Inflammatory macrophage treated with lipopolysaccharide for 4 hours (primary cell): ENCODE data around the gene KCMF1.

Experiments
- DNase-seq: peaks from one replicate; pipeline ENCODE4 v3.0.0-alpha.2; 2020

KCMF1 gene

DNA sequence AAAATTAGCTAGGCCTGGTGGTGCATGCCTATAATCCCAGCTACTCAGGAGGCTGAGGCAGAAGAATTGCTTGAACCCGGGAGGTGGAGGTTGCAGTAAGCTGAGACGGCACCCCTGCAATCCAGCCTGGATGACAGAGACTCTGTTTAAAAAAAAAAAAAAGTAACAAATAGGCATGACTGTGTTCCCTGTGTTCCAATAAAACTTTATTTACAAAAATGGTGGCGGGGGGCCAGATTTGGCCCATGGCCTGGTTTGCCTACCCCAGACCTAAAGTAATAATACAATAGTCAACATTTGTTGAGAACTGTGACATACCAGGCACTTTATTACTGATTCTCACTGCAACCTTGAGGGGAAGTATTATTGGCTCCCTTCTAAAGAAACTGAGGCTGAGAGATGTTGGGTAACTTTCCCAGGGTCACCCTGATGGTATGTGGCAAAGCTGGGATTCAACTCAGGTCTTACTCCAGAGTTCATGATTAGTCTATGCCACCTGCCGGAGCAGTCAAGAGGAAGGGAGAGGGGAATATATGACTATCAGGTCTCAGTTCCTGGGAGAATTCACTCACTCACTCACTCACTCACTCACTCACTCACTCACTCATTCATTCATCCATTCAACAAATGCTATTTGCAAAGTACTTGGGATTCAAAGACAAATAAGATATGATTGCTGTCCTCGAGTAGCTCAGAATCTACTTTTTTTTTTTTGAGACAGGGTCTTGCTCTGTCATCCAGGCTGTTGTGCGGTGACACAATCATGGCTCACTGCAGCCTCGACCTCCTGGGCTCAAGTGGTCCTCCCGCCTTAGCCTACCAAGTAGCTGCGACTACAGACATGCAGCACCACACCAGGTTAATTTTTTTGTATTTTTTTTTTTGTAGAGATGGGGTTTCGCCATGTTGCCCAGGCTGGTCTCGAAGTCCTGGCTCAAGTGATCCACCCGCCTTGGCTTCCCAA is 14.3 kb upstream of the KCMF1 start:
- no peak for DNase-seq

DNA sequence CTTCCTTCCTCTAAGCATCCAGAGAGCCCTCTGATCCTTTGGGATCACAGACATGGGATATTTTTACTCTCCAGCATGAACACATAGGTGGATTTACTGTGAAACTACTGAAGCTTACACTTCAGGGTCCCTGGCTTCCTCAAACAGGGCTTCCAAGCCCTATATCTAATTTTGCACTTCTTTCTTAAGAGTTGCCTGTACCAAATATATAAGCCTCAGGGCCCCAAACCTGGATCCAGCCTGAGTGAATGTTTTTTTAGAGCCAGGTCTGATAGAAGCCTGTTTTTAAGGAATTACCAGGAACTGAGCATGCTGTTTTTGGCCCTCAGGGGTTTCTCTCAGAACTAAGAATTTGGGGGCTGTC is 13.2 kb upstream of the KCMF1 start:
- DNase-seq = no peak

DNA sequence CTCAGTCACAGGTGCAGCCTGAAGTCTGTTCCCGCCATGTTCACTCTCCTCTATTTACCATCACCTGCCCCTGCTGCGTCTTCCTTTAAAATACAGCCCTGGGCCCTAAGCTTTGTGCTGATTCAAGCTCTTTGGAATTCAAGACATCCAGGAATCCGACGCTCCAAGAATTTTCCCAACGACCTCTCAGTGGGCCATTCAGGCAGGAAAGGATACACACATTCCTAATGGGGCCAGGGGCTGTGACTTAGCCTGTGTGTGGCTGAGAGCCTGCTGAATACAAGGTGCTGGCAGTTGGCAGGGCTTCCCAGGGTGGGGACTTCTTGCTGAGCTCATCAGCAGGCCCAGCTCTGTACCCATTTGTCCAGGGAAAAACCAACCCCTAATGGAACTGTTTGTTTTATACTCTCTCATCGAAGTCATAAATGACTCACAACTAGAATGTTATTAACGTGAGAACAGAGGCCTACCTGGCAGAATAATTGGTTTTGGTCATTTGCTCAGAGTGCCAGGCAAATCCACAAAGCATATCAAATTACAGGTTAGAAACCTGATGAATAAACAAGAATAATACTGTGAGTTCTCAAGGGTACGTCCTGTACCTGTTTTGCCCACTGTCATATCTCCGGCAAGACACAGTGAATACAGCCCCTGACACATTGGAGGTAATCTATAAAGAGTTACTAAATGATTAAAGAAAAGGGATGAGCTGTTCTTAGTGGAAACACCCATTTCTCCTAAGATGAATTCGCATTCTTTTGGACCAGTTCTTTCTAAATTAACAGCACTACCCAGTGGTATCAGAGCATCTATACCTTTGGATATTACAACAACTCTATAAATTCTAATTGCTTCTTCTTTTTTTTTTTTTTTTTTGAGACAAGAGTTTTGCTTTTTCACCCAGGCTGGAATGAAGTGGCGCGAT is 12.6 kb upstream of the KCMF1 start:
- DNase-seq = no peak

DNA sequence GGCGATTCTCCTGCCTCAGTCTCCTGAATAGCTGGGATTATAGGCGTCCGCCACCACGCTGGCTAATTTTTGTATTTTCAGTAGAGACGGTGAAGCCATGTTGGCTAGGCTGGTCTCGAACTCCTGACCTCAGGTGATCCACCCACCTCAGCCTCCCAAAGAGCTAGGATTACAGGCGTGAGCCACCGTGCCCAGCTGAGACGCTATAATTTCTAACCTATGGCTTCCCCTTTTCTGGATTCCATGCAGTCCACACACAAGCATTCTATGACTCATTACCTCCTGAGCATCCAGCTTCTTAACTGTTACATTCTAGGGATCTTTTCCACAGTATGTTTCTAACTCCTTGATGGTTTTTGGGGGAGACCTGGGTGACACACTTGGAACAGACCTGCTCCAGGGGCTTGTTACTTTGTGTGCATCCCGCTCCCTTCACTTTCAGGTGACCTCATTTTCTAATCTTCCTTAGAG is 11.8 kb upstream of the KCMF1 start:
- DNase-seq = peak; percentile 69

DNA sequence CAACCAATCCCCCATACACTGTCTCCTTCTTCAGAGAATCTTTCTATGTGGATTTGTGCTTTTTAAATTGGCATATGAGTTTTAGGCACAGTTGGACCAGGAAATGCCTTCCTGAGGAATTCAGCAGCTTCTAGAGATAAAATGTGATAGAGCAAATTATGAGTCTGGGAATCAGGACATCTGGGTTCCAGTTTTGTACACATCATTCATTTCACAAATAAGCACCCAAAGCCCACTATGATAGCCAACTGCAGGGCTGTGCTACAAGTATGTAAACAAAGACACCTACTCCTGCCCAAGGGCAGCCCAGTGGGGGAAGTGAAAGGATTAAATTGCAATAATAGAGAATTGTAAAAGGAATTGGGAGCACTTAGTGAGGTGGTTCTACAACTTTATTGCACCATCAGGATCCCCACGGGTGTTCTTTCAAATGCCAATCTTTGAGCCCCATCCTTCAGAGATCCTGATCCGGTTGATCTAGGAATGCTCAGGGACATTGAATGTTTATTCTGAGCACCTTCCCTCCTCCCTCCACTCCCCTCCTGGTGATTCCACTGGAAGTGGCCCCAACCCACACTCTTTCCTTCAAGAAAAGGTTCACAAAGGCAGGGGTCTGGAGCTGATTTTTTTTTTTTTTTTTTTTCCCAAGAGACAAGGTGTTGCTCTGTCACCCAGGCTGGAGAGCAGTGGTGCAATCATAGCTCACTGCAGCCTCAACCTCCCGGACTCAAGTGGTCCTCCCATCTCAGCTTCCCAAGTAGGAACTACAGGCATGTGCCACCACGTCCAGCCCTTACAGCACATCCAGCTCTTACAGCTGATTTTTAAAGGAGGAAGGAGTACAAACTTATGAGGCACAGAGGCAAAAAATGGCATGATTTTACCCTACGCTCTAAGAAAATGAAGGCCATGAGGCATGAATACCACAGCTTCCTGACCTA is 11.1 kb upstream of the KCMF1 start:
- DNase-seq = peak; percentile 46

DNA sequence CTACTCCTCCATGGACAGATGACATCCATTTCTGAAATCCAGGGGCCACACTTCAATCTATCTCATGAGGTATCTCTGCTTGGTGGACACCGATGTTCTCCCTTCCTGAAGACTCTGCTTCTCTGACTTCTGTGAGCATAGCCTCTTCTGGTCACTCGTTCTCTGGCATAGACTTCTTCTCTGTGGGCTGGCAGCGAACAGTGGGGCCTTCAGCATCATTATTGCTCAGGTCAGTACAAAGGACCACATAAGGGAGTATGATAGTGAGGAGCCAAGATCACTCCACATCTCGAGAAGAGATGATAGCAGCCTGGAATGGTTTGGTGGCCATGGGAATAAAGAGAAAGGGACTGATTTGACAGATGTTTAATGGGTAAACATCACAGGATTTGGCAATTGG is 8.0 kb upstream of the KCMF1 start:
- no peak for DNase-seq

DNA sequence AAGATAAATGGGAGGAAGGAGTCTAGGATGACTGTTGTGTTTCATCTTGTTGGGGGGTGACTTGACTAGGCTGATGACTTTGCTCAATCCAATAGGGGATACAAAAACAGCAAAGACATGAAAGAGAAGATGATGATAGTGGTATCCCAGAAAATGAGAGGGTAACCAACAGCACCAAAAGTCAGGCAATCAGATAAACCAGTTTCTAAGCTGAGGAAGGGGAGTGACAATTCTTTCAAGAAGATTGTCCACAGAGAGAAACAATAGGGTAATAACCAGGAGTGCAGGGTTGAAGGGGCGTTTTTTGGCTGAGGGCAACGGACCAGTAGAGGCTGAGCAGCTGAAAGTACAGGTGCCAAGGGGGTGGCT is 7.7 kb upstream of the KCMF1 start:
- no peak for DNase-seq

DNA sequence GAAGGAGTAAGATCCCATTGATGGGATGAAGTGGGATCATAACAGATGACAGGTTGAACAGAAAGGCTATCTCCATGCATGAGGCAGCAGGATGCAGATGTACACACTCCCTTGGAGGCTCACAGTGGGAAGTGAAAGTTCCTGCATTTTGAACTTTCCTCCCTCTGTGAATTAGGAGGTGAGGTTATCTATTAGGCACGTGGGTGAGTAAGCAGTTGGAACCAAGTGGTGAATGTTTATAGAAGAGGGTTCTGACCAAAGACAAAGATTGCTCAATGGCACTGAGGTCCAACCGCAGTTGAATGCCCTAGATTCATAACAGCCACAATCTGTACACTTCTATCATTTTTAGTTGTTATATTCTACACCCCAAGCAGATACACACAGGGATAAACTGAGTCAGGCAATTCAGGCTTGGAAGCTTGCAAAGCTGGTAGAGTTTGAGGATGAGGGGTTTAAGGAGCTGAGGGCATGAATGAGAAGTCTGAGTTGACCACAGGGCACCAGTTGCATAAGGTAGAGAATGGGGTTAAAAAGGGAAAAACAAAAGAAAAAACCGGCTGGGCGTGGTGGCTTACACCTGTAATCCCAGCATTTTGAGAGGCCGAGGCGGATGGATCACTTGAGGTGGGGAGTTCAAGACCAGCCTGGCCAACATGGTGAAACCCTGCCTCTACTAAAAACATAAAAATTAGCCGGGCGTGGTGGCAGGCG is 7.1 kb upstream of the KCMF1 start:
- peak; percentile 77 for DNase-seq

DNA sequence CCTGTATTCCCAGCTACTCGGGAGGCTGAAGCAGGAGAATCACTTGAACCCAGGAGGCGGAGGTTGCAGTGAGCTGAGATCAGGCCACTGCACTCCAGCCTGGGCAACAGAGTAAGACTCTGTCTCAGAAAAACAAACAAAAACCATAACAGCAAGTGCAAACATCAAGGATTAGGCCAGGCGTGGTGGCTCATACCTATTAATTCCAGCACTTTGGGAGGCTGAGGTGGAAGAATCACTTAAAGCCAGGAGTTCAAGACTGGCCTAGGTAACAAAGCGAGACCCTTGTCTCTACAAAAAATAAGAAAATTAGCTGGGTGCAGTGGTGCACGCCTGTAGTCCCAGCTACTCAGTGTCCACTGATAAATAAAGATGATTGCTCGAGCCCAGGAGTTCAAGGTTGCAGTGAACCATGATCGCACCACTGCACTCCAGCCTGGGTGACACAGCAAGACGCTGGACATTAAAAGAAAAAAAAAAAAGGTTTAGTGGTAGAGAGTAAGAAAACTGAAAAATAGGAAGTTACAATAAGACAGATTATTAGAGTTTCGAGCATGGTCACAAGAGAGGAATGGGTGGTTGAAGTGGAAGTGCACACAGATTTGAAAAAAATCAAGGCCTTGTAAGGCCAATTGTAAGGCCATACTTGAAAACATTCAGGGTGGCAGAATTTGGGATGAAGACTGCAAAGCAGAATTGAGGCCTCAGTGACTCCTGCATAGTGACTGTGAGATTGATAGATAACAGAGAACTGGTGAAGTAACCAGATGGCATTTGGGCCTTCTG is 6.4 kb upstream of the KCMF1 start:
- peak; percentile 75 for DNase-seq

DNA sequence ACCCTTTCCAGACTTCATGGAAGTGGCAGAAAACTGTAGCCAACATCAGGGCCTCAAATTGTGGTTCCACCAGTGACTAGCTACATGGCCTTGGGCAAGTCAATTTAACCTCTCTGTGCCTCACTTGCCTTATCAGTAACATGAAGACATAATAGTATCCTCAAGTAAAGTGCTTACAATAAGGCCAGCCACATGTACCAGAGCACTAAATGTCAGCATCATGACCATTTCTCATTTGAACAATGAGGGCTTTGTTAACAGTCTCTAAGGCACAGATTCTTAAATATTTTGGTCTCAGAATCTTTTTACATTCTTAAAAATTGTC is 5.8 kb upstream of the KCMF1 start:
- DNase-seq = no peak

DNA sequence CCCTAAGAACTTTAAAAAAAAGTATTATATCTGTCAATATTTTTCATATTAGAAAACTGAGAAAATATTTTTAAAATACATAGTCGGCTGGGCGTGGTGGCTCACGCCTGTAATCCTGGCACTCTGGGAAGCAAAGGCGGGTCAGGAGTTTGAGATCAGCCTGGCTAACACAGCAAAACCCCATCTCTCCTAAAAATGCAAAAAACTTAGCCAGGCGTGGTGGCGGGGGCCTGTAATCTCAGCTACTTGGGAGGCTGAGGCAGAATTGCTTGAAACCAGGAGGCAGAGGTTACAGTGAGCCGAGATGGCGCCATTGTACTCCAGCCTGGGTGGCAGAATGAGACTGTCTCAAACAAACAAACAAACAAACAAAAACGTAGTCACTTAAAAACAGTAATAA is 5.1 kb upstream of the KCMF1 start:
- DNase-seq = no peak

DNA sequence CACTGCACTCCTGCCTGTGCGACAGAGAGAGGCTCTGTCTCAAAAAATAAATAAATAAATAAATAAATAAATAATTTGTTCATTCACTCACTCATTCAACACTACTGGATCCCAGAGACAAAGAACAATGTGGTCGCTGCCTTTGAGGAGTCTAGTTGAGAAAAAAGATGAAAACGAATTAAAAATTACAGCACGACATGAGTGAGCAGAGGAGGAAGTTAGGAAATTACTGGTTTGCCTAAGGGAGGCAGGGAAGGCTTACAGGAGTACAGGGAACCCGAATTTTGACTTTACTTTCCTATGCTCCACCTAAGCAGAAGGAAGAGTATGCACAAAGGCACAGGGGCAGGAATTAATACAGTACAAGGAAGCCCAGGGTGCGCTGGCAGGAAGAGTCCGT is 4.2 kb upstream of the KCMF1 start:
- DNase-seq = peak; percentile 43

DNA sequence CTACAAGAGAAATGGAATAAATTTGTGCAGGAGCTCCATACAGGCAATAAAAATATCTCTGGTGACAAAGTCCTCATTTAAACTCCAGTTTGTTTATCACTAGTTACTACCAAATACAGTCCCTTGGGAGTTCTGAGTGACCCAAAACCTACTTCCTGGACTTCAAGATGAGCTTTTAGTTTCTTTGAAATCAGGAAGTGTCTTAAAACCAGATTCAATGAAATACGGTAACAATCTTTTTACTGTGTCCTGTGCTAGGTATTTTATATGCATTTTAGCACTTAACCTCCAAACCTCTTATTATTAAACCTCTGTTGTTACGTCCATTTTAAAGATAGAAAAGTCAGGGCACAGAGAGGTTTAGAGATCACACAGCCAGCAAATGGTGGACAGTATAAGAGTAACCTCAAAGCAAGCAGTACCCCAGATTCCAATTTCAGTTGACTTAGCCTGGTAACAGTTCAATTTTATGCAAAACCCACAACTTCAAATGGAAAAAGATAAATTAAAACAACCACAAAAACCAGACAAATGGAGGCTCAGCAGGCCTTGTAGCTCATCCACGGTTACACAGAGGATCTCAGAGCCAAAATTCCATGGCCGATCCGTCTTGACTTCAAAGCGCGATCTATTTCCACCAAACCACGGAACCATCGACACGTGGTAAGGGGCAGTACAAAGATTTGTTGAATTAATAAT is 1.3 kb upstream of the KCMF1 start:
- peak; percentile 64 for DNase-seq

DNA sequence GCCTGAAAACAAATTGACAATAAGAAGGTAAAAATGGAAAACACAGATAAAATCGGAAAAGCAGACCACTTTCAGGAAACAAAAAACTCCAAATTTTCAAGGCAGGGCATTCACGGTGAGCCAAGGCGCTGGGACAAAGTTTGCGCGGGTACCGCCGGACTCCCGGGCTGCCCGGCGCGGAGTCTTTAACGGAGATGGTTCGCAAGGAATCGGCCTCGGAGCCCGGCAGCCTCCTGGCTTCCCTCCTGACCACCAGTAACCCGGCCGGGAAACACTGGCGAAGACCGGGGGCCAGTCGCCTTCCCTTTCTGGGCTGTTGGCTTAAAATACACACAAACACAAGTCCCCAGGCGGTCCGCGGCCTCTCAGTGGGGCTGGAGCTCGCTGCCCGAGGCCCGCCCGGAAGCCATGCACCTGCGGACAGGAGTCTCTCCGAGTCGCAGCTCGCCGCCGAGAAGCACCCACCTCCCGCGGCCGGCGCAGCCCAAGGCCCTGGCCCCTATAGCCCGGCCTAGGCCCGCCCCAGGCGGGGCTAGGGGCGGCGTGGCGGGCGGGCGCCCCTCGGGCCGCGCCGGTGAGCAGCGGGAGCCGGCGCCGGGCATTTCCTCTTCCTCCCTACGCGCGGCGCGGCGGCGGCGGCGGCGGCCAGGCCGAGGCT is 622 bp upstream of the KCMF1 start:
- DNase-seq = peak; percentile 68

DNA sequence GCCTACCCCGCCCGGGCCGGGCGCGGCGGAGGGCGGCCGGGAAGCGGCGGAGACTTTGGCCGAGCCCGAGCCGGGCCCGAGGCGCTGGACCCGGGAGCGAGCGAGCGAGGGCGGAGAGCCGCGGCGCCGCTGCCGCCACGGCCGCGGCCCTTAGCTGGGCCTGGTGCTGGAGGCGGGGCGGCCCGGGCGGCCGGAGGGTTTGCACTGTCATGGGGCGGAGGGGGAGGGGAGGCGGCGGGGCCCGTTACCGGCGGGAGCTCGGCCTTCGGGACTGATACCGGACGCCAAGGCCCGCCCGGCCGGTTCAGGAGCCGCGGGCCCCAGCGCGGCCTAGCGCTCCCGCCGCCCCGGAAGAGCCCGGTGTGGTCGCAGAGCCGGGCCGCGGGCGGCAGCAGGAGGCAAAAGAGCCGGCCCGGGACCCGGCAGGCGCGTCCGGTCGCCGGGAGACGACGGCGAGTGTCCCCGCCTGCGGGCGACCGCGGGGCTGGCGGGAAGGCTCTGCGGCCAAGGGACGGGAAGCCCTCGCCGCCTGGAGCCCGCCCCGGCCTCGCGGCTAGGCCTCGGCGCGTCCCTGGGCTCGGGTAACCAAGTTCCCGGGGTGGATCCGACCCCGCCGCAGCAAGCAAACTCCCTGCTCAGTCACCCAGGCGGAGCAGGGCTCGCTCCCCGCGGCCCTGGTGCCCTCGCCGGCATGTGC is 697 bp downstream of the KCMF1 start:
- DNase-seq = peak; percentile 54

DNA sequence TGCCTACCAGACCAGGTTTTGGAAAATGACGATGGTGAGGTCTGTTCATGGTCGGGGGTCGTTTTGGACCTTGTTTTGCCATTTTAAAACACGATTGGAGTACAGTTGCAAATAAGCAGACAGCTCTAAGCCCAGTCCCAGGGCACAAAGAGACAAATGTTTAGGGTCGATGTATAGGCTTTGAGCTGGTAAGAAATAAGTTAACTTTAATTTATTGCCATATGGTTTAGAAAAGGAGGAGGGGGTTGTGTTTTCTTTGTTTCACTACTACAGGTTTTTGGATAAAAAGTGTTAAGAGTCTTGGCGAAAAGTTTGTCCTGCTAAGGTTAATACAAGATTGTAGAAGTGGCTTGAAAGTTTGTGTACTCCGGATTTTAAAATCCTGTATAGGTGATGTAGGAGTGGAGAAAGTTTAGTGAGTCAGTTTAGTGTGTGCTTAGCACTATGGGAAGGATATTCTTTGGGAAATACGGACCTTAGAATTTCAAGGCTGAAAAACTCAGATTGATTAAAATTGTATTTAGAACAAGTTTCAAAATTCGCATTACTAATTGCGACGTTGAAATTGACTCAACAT is 1.3 kb downstream of the KCMF1 start:
- no peak for DNase-seq

DNA sequence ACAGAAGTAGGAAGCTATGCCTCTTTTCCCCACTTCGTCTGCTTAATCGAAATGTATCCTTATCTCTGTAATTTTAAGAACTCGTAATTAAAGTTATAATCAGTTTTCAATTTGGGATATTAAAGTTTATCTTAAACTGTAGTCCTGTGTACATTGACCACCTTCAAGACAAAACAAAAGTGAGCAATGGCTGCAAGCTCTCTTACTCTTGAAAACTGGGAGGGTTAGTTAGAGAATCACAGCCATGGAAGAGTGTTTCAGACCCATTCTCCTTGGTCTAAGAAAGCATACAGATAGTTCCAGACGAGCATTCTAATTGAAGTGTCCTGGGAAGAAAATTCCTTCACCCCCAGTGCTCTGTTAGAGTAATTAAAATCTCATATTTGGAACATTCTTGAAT is 2.0 kb downstream of the KCMF1 start:
- no peak for DNase-seq

DNA sequence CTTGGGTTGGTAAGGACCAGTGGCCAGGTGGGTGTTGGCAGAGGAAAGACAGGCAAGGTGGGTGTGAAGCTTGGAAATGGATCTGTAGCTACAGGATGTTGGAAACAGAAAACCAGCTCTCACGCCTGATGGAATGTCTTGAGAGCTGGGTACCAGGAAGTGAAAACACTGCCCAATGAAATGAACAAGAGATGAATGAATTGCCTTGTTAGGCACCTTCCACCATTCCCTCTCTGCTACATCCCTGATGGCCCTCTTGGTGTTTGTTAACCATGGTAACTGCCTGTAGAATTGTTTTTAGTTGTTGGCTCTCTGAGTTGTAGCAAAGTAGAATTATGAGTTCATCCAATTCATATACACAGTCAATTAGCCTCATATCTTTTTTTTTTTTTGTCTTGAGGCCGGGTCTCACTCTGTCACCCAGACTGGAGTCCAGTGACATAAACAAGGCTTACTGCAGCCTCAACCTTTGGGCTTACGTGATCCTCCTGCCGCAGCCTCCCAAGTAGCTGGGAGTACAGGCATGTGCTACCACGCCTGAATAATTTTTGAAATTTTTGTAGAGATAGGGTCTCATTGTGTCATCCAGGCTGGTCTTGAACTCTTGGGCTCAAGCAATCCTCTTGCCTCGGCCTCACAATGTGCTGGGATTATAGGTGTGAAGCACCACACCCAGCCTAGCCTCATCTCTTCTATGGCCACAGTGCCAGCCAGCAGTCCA is 9.5 kb downstream of the KCMF1 start:
- DNase-seq = no peak
